GM20000 (cell line): ENCODE measurements around the gene FRY.

Experiments
- DNase-seq: peaks from one replicate; pipeline ENCODE4 v3.0.0; 2012; ENCODE audit warnings: low spot score
- TF ChIP-seq, protein P1 (sequence below): IDR thresholded peaks from 2 replicates; pipeline ENCODE4 v1.5.1; 2012; ENCODE audit warnings: mild to moderate bottlenecking, control low read depth; ENCODE audit errors: extremely low read depth, missing control alignments

FRY gene

DNA sequence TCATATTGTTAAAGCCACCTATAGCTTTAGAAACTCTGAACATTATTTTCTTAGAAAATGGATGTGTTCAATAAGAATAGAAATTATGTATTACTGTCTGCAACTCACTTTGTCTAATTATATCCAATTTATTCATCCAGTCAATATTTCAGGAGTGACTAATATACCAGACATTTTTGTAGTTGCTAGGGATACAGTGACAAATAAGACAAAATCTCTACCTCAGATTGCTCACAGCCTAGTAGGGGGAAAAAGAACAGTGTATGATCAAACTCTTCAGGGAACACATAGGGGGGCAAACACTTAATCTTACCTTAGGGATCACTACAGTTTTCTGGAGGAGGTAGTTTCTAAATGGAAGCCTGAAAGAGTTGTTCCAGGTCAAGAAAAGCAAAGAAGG is 292.3 kb downstream of the FRY start:
- TF ChIP-seq, protein P1, sequence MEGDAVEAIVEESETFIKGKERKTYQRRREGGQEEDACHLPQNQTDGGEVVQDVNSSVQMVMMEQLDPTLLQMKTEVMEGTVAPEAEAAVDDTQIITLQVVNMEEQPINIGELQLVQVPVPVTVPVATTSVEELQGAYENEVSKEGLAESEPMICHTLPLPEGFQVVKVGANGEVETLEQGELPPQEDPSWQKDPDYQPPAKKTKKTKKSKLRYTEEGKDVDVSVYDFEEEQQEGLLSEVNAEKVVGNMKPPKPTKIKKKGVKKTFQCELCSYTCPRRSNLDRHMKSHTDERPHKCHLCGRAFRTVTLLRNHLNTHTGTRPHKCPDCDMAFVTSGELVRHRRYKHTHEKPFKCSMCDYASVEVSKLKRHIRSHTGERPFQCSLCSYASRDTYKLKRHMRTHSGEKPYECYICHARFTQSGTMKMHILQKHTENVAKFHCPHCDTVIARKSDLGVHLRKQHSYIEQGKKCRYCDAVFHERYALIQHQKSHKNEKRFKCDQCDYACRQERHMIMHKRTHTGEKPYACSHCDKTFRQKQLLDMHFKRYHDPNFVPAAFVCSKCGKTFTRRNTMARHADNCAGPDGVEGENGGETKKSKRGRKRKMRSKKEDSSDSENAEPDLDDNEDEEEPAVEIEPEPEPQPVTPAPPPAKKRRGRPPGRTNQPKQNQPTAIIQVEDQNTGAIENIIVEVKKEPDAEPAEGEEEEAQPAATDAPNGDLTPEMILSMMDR: no peak
- DNase-seq: no peak

GRCh38 chr13:32330441-32330840 is 298.9 kb downstream of the FRY start:
- no peak for DNase-seq
- TF ChIP-seq, protein P1: no peak

DNA sequence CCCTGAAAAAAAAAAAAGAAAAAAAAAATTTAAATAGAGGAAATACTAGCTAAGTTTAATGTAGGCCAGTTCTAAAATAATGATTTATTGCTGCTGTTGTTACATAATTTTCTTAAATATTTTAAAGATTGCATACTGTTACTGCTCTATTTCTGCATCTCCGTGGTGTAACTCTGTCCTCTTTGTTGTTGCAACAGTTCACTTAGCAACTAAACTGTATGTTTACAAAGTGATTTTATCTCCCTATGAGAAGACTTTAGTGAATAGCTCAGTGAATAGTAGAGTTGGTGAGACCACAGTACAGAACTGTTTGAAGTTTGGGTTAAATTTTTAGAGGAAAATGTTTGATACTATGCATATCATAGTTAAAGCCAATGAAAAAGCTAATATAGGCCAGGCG is 303.1 kb downstream of the FRY start:
- DNase-seq: no peak
- TF ChIP-seq, protein P1: no peak

- no peak for DNase-seq
- TF ChIP-seq, protein P1: no peak
These were observed 309.3 kb downstream of the FRY start for GRCh38 chr13:32340914-32341313.

GRCh38 chr13:32347651-32348050 is 316.1 kb downstream of the FRY start:
- DNase-seq: no peak
- TF ChIP-seq, protein P1: no peak
